Midbrain (tissue), 1 donor: Measurements from ENCODE around the gene SHROOM3.
A peak's percentile ranks its signal among the peaks of the same experiment; 100 is the strongest.

Experiments
- DNase-seq: peaks from one replicate; lab custom pipeline; 2025; lab: John Stamatoyannopoulos, UW

Gene SHROOM3

DNA sequence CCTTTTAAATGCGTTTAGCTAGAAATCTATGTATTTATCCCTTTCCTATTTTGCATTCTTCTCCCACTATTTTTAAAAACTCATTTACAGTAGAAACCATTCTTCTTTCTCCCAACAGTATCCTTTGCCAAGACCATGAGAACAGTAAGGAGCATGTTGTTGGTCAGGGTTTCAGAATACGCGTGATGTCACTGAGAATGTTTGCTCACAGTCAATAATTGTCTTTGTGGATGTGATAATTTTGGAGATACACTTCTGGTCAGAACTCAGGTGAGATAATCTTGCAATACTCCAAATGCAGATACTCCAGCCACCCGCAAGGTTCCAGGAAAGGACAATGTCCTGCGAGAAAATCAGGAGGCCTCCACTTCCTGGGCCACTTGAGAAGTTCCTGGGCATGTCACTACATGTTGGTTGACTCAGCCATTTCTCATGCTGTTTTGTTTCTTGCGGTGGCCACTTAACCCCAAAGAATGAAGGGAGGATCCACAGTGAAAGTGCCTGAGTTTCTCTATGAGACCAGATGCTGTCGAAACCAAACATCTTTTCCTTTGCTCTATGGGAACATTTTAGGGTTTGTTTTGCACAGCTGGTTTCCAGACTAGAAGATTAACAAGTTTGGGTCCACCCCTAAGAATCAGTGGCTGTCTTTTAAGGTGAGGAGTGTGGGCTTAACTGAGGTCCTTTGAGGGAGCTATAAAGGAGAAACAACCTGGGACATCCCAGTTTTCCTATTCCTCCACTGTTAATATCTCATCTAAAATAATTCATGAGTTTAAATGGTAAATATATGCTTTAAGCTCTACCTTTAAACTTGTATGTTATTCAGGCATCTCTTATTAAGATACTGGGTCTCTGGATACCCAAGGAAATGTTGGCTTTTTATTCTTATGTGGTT, 346.9 kb downstream of the SHROOM3 start:
- DNase-seq = no peak

DNA sequence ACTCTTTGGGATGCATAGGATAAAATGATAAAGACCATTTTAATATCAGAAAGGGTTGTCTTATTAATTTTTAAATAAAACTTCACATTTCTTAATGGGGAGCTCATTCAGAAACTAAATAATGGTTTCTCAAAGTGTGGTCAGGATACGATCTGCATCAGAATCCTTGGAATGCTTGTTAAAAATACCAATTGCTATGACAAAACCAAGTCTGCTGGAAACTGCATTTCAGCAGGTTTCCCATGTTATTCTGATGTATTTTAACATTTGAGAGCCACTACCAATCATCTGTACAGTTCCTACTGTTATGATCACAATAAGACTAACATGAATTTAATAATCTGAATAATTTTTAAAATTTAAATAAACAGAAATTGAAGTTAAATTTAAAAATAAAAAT, 347.8 kb downstream of the SHROOM3 start:
- no peak for DNase-seq

DNA sequence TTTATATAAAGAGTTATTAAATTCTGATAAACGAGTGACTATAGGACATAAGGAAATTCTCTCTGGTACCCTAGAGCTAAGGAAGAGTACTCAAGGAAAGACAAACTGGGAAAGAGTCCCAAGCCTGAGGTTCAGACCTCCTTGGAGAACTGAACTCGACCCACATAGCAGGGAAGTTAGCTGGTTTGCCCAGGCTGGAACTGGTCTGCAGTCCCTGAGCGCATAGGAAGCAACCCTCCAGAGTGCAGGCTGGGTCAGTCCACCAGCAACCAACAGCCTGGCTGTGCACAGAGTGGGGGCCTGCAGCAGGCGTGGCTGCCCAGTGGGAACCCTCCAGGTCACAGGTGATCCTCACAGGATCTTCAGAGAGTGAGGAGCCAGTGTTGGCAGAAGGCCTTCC, 348.8 kb downstream of the SHROOM3 start:
- DNase-seq = no peak

DNA sequence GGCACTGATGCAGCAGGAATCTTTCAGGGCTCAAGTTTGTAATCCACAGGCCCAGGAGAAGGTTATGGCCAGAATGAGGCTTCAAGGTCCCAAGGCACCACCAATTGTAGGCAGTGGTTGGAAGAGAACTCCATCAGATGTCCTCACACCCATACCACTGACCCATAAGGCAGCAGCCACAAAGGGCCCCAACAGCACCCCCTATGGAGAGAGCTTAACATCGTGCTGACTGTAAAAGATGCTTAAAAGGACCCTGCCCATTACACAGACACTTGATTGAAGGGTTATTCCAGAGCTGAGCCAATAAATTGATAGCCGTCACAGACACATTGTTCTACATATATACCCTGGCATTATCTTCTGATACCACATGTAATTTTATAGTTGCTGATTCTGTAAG, 349.2 kb downstream of the SHROOM3 start:
- DNase-seq = no peak

DNA sequence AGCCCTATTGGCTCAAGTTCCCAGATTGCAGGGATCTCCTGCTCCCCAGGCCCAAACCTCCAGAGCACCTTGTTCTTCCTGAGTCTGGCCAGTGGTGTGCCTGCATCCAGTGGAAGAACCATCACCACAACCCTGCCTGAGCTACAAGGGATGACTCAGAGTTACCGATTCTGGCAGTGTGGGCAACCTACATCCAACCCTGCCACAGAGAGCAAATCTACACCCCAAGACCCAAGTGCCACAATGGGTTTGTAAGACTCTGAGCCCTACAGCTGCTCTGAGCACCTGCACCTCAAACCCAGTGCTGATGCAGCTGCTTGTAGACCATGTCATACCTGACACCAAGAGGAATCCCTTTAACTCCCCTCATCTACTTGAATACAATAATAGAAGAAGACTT, 352.9 kb downstream of the SHROOM3 start:
- no peak for DNase-seq

DNA sequence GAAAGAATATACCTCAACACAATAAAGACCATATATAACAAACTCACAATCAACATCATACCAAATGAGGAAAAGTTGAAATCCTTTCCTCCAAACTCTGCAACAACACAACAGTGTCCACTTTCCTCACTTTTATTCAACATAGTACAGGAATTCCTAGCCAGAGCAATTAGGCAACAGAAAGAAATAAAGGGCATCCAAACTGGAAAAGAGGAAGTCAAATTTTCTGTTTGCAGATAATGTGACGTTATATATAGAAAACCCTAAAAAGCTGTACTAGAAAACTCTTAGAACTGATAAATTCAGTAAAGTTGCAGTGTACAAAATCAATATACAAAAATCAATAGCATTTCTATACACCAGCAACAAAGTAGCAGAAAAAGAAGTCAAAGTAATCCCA, 355.3 kb downstream of the SHROOM3 start:
- no peak for DNase-seq

DNA sequence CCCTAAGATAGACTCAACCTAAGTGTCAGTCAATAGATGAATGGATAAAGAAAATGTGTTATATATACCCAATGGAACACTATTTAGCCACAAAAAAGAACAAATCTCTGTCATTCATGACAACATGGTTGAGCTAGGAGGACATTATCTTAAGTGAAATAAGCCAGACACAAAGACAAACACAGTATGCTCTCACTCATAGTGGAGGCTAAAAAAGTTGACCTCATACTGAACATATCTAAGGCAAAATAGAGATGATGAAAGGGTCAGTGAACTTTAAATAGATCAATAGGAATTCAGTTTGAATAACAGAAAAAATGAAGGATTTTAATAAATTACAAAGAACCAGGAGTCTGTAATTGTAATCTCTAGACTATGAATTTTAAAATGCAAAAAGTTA, 356.4 kb downstream of the SHROOM3 start:
- no peak for DNase-seq

DNA sequence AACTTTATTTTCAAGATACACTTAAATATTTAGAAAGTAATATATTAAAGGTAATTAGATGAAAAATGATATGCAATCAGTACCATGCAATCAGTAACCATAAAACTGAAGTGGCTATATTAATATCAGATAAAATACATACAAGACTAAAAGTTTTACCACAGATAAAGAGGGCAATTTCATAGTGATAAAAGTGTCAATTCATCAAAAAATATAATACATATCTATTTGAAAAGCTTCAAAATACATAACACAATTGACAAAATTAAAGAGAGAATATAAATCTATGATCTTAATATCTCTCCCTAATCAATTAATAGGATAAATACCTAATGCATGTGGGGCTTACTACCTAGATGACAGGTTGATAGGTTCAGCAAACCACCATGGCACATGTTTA, 357.4 kb downstream of the SHROOM3 start:
- no peak for DNase-seq

DNA sequence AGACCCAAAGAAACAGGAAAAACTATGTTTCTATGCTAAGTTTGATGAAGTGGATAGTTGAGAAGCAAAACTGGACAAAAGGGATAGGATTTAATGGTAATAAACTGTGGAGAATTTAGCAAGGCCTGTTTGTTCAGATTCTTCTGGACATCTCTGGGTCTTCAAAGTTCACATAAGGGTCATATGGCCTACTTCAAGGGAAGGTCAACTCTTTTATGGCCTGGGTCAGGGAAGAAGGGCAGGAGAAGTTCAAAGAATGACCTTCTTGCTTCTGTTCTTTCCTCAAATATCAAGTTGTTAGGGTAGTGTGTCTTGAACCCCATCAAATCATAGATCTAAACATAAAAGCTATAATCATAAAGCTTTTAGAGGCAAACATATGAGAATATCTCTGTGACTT, 360.2 kb downstream of the SHROOM3 start:
- no peak for DNase-seq

DNA sequence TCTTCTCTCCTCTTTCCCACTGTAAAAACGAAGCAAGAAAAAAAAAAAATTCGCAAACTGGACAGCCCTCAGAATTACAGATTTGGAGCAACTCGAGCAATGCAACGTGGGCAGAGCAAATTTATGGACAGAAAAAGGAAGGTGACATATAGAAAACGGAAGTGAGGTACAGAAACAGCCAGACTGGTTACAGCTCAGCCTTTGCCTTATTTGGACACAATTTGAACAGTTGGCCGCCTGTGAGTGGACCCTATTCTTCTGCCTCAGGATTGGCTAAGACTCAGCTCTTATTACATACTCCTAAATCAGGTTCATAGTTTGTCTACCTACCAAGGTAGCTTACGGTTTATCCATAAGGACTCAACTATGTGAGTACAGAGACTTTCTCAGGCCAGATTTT, 364.1 kb downstream of the SHROOM3 start:
- no peak for DNase-seq

DNA sequence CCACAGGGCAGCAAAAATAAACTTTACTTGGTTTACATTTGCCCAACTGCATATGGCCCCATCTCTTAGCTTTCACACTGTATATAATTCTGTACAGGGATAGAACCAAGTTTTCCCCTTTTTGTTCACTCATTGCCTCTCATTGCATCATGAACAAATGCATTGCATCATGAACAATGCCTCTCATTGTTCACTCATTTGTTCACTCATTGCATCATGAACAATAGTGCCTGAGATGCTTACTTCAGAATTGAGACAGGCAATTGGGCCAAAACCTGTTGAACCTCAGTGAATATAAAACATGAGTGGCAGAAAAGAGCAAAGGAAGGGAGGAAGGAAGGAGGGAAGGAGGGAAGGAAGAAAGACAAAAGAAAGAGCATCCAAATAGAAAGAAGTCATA, 364.7 kb downstream of the SHROOM3 start:
- DNase-seq = no peak

DNA sequence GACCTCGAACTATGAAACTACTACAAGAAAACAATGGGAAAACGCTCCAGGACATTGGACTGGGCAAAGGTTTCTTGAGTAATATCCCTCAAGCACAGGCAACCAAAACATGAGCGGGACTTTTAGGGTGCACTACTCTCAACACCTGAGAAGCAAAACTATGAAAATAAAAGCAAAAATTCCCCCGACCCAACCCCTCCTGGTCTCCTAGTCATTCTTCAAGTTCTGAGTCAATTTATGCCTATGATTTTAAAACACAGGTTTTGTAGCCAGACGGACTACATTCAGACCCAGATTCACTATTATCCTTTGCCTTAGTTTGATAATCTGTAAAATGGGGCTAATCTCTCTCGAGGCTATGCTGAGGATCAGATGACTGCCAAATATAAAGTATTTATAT, 365.9 kb downstream of the SHROOM3 start:
- no peak for DNase-seq

DNA sequence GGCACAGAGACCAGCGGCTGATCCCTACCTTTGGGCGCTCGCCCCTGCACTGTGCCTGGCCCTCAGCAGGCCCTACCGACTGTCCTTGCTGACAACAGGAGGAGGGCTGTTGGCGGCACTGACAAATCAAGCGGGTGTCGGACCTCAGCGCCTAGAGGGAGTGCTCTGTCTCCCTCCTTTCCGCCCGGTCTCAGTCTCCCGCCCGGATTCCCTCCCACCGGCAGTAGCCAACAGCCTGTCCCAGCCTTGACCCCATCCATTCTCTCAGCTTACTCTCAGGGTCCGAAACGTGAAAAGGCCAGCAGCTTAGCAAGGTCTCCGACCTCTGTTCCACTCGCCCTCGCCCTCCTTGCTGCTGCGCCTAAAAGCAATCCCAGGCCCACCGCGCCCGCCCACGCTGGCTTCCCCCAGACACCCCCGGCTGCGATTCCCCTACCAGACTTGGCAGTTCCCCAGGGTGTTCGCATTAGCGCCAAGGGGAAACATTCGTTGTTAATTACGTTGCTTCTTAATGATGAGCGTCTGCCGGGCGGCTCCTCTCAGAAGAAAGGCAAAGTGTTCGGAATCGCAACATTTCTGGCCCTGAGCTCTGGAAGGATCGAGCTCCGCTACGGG, 366.7 kb downstream of the SHROOM3 start:
- DNase-seq = no peak

DNA sequence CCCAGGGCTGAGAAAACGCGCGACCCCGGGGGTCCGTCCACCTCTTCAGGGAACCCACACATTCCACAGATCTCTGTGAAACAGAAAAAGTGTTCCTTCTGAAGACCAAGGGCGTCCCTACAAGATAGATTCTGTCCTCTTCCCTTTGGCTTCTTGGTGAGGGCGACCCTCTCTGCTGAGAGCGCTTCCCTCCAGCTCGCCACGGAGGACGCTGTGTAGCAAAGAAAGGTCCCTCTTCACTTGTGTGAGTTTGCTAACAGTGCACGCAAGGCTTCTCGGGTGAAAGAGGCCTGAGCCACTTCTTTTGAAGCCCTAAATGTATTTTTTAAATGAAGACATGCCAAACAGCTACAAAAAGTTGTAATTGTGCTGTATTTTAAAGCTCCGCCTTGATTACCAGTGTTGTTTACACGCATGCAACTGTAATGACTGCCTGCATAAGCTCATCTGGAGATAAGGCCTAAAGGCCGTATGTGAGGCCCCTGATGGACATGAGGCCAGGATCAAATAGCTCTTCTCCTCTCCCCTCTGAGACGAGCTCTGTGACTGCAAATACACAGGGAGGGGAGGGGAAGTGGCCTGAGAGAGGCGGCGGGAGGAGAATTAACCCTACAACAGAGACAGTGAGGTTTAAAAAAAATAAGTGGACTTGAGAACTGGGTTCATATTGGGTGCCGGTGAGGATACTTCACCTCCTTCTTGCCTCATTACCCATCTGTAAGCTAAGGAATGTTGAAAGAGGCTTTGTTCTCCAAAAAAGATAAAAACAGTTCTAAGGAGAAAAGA, 367.4 kb downstream of the SHROOM3 start:
- DNase-seq = peak; percentile 5

DNA sequence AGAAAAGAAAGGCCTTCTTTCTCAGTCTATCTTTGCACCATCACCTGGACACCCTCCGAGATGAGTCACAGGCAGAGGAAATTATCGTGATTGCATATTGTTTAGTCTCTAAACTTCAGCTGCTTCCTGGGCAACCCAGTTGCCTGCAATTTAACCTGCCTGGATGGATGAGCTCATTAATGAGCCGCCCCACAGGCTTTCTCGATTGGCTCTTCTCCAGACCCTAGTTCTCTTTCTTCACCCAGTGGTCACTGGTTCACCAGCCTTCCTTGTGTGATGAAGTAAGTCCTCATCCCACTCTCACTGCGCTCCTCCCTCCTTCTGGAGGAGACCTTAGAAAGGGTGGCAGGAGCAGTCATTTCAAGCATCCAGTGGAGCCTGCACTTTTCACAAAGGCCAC, 368.5 kb downstream of the SHROOM3 start:
- no peak for DNase-seq

DNA sequence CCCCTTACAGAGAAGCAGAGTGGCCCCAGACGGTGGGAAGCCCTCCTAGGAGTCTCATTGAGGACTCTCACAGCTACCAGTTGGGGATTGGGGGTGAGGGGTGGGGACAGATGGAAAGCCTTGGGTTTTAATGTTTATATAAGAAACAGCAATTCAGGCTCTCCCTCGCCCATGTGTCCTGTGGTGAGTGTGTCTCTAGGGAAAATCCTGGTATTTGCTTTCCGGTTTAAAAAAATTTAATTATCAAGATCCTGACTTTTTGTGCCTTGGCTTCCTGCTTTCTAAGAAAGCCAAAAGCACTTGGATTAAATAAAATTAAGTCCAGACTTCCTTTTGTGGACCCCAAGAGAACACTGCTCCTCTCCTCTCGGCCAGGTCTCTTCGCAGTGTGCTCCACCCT, 369.1 kb downstream of the SHROOM3 start:
- DNase-seq = no peak

DNA sequence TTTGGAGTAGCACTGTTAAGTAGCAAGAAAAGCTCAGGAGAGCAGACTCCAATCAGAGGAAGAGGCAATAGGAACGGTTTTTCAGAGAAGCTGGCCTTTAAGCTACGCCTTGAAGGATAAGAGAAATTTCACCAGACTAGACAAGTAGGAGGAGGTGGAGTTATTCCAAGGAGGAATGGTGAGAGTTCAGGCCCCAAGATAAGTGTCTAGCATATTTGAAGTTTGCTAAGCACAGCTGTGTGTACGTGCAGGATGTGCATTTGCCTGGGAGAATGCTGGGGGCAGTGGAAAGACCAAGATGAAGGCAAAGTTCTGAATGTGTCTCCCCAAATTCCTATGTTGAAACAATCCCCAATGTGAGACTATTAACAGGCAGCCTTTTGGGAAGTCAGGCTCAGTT, 371.3 kb downstream of the SHROOM3 start:
- no peak for DNase-seq

DNA sequence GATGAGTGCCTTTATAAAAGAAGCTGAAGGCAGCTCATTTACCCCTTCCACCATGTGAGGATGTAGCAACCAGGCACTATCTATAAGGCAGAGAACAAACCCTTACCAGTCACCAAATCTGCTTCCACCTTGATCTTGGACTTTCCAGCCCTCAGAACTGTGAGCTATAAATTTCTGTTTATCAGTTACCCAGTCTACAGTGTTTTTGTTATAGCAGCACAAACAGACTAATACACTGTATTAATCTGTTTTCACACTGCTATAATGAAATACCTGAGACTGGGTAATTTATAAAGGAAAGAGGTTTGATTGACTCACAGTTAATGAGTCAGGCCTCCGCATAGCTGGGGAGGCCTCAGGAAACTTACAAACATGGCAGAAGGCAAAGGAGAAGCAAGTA, 371.7 kb downstream of the SHROOM3 start:
- DNase-seq = no peak

DNA sequence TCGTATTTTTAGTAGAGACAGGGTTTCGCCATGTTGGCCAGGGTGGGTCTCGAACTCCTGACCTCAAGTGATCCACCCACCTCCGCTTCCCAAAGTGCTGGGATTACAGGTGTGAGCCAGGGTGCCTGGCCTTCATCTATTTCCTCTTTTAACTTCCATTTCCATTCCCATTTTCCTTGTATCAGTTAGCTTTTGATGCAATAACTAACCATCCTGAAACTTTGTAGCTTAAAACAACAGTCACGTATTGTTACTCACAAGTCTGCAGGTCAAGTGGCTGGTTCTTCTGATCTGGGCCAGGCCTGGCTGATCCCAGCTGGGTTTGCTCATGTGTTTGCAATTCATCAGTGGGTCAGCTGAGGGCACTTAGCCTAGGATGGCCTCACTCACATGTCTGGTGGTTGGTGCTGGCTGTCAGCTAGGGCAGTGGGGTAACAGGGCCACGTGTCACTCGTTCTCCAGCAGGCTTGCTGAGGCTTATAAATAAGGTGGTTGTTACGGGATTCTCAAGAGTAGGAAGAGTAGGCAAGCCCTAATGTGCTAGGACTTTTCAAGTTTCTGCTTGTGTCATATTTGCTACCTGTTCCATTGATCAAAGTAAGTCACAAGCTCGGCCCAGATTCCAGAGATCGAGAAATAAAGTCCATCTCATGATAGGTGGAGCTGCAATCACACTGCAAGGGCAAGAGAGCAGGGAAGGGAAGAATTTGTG, 374.7 kb downstream of the SHROOM3 start:
- DNase-seq = no peak

DNA sequence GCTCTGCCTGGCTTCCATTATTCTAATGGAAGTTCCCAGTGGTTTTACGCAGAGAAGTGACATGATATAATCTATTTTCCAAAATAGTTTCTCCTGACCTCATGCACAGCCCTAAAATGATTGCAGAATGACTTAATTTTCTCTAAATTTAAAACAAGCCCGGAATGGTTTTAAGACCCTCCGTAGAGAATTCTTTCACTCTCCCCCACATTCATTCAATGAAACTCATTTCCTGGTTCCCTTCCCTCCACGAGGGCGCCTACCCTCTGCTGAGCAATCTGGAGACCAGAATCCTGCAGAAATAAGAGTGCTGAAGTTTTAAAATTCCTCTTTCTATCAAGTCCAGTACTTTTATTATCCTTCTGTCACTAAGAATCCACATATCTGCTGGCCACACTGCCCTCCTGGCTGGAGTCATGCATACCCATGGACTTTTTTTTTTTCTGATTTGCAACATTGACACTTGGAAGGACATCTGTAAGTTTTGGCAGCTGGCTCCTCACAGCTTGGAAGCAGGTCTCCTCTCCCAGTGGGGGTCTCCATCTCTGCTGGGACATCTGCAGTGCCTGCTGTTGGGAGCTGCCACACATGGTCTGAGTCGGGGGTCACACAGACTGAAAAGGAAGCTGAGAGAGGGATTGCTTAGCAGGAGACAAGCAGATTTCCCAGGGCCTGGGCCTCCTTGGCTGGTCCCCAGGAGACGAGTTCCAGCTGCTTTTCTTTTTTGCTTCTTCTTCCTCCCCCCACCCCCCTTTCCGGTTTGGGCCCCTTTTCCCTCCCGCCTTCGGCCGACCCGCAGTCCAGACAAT, 376.8 kb downstream of the SHROOM3 start:
- no peak for DNase-seq

DNA sequence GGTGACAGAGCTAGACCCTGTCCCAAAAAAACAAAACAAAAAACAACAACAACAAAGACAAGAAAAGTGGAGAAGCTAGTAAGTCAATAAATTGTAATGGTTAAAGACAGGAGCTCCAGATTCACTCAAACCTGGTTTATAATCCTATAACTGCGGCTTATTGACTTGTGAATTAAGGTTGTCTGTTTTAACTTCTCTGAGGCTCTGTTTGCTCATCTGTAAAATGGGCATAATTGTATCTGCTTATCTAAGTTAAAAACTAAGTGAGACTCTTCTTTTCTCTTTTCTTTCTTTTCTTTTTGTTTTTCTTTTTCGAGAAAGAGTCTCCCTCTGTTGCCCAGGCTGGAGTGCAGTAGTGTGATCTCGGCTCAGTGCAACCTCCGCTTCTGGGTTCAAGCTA, 378.0 kb downstream of the SHROOM3 start:
- DNase-seq = no peak
